Right lobe of liver (tissue), 6 donors: ENCODE results near the gene SORL1. TPM values are rescaled to one million over a fixed set of nuclear protein-coding genes. Genes with fewer than 3 reads are reported as not detected.
"Not testable (repeated sequence)": the region's sequence is repeated elsewhere in the genome, so short reads cannot be mapped to it uniquely, and the experiment has no call there.

Source experiments
- ATAC-seq, 4 donors: fragments of 200-7000 bp; cut with Tn5 transposase; one replicate each; pipeline ENCODE4 v1.9.1; 2020; ENCODE audit warnings: mild to moderate bottlenecking in 4 of 4, moderate library complexity in 4 of 4
- DNase-seq, 3 donors: peaks; one replicate each; pipeline ENCODE4 v3.0.0-alpha.2; 2020
- H3K27ac ChIP-seq, 3 donors: fragments of 200-600 bp; one replicate each; pipeline ENCODE4 v1.8.0; 2022
- H3K27me3 ChIP-seq, 2 donors: fragments of 200-600 bp; one replicate each; pipeline ENCODE4 v1.8.0; 2022
- H3K36me3 ChIP-seq, 4 donors: fragments of 200-600 bp; sonication (generic) in 1 of 4; one replicate each; pipeline versions ENCODE4 v1.5.1 to v1.8.0; 2017 to 2022; ENCODE audit warnings: control low read depth in 1 of 4
- H3K4me1 ChIP-seq, 4 donors: fragments of 200-600 bp; sonication (generic) in 1 of 4; one replicate each; pipeline versions ENCODE4 v1.5.1 to v1.8.0; 2017 to 2022; ENCODE audit warnings: control low read depth in 1 of 4
- H3K4me3 ChIP-seq, 3 donors: fragments of 200-600 bp; one replicate each; pipeline ENCODE4 v1.8.0; 2022
- H3K9me3 ChIP-seq, 4 donors: fragments of 200-600 bp; sonication (generic) in 1 of 4; one replicate each; pipeline versions ENCODE4 v1.5.1 to v1.8.0; 2017 to 2022; ENCODE audit warnings: control low read depth in 1 of 4
- POLR2A ChIP-seq: fragments of 450-650 bp; IDR thresholded peaks from one replicate; pipeline ENCODE4 v1.6.1; 2017; ENCODE audit warnings: antibody characterized with exemption, mild to moderate bottlenecking
- WGBS: methylation state at CpG from one replicate; pipeline ENCODE4 v1.1.6; 2018; ENCODE audit warnings: low coverage, low lambda C conversion rate; ENCODE audit not compliant: insufficient coverage; ENCODE audit errors: missing lambda C conversion rate; 5-methylcytosine and 5-hydroxymethylcytosine counted together
- intact Hi-C, 2 donors: fragments of 100-400 bp; cut with DNase I; formaldehyde crosslinking; loops; one replicate each; pipeline versions ENCODE4 v1.11.2 to v1.14.1; 2022
- total RNA-seq, 6 experiments: library from RNA; depleted of rRNA in 2 of 6; stranded (reverse); fragments of >200 nt in 2 of 6; fragmentation: NEBNext Ultra II Directional in 3 of 6; extraction: Animal tissue kit (Norgen Biotek cat#: 25700) in 3 of 6; gene quantifications; one replicate each; pipeline versions ENCODE4 v1.1.0 to v1.2.4, GENCODE V29; 2016 to 2023
- TF ChIP-seq, protein P1 (sequence below), 4 donors: fragments of 200-600 bp in 3 of 4; fragments of 450-650 bp in 1 of 4; IDR thresholded peaks; one replicate each; pipeline versions ENCODE4 v1.5.1 to v1.8.0; 2016 to 2022; ENCODE audit warnings: antibody characterized with exemption in 4 of 4, mild to moderate bottlenecking in 2 of 4
- donor health status: DM: no; HTN: yes; CAD: no.
- donor health status: DM: no; HTN: no; CAD: no.
- donor health status: DM: no; HTN: no; CAD: no.
- donor health status: DM: no; HTN: yes; CAD: no.
- donor health status: DM: no; HTN: yes; CAD: no.

Gene SORL1
- total RNA-seq, 6 experiments from 2014 or later: 45.2 to 137 (median 73.8) TPM

DNA sequence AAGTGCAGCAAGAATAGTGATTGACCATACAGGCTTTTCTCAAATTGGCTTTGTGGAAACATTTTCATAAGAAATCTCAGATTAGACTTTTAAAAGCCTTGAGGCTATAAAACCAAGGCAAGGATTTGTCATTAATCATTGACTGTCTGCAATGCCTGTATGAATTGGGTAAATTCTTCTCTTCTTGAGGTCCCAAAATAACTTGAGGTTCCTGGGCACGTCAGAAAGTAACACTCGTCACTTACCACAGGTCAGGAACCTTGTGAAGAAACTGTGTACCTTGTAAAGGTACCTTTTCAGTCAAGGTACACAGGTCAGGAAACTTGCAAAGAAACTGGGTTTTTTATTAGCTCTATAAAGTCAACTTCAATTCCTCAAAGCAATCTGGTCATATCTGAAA lies 43.3 kb upstream of the SORL1 start:
- no peak for DNase-seq
- intact Hi-C loops: no loop called here
- WGBS: 77% methylated on average over 2 of the region's 2 CpGs

DNA sequence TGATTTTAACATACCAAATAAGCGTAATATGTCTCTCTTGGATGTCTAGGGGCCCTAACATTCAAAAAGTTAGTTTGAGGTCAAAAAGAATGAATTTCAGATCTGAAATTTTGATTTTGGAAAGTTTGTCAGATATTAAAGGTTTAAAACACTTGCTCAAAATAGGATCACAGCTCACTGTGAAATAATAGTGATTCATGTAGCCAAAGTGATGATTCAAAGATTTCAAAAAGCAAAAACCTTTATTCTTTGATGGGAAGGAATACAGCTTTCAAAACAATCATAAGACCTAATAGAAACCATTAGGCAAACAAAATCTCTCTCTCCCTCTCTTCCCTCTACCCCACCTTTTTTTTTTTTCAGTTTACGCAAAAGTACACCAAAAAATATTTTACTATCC lies 42.1 kb upstream of the SORL1 start:
- 84% methylated on average over 2 of the region's 2 CpGs for WGBS
- H3K36me3 ChIP-seq, H3K27me3 ChIP-seq, ATAC-seq, H3K4me3 ChIP-seq, intact Hi-C loops, DNase-seq, H3K27ac ChIP-seq, H3K9me3 ChIP-seq, H3K4me1 ChIP-seq: not testable (repeated sequence)

More for the DNA sequence above, 43.3 kb upstream of the SORL1 start:
- Histone ChIP-seq H3K36me3 (no peaks in the 10 kb centered on the region), H3K4me1 (peaks cover 0 to 4% (median 0%) of the 10 kb centered on the region in 4 donors), H3K27me3 (no peaks in the 10 kb centered on the region), H3K27ac (no peak overlapping the region), H3K9me3 (no peaks in the 10 kb centered on the region), H3K4me3 (no peak overlapping the region)
- ATAC-seq: no peak
- TF ChIP-seq, protein P1, sequence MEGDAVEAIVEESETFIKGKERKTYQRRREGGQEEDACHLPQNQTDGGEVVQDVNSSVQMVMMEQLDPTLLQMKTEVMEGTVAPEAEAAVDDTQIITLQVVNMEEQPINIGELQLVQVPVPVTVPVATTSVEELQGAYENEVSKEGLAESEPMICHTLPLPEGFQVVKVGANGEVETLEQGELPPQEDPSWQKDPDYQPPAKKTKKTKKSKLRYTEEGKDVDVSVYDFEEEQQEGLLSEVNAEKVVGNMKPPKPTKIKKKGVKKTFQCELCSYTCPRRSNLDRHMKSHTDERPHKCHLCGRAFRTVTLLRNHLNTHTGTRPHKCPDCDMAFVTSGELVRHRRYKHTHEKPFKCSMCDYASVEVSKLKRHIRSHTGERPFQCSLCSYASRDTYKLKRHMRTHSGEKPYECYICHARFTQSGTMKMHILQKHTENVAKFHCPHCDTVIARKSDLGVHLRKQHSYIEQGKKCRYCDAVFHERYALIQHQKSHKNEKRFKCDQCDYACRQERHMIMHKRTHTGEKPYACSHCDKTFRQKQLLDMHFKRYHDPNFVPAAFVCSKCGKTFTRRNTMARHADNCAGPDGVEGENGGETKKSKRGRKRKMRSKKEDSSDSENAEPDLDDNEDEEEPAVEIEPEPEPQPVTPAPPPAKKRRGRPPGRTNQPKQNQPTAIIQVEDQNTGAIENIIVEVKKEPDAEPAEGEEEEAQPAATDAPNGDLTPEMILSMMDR (IDR thresholded peaks at IDR 0.05): no peak
- TF ChIP-seq POLR2A: no peak

DNA sequence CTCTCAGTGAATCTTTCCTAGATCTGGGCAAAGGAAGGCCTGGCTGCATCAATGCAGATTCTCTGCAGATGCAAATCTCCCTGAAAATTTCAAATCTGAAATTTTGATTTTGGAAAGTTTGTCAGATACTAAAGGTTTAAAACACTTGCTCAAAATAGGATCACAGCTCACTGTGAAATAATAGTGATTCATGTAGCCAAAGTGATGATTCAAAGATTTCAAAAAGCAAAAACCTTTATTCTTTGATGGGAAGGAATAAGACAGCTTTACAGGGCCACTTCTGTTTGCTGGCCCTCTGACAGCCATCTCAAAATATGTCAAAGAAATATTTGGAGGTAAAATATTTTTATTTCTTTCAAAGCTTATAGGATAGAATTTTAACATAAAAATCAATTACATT lies 40.8 kb upstream of the SORL1 start:
- DNase-seq, H3K4me1 ChIP-seq, H3K9me3 ChIP-seq, ATAC-seq, H3K4me3 ChIP-seq, H3K27me3 ChIP-seq, intact Hi-C loops, H3K27ac ChIP-seq, H3K36me3 ChIP-seq: not testable (repeated sequence)

DNA sequence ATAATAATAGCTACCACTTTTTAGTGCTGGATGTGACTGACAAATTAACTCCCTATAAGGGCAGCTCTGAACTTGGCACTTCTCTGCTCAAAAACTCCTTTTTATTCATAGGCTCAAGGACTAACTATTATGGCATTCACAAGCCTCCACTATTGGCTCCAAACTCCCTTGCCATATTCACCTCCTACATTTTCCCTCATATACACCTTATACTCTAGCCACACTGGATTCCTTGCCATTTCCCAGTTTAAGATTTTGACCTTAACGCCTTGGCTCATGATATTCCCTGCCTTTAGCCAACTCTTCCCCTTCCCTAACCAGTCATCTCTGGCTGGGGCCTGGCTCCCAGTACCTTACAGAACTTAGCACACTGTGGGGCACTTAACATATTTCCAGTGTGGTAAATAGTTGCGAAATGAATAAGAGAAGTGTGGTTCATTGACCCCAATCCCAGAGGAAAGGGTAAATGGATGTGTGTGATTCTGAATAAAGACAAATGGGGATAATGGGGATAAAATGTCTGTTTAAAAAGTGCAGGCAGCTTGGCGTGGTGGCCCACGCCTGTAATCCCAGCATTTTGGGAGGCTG lies 40.0 kb upstream of the SORL1 start:
- H3K9me3 ChIP-seq: no peaks in the 10 kb centered on the region
- intact Hi-C loops: no loop called here
- DNase-seq (peak in 1 of 3 donors; percentile 34), ATAC-seq (peak; percentile 74 to 86 (median 82))
- 61% methylated on average over 3 of the region's 4 CpGs for WGBS
- H3K27ac ChIP-seq: no peak overlapping the region
- TF ChIP-seq POLR2A: no peak
- TF ChIP-seq, protein P1 (IDR thresholded peaks at IDR 0.05): no peak
- H3K36me3 ChIP-seq: no peaks in the 10 kb centered on the region
- no peak overlapping the region for H3K4me3 ChIP-seq
- no peaks in the 10 kb centered on the region for H3K27me3 ChIP-seq
- H3K4me1 ChIP-seq: peaks cover 0 to 17% (median 6%) of the 10 kb centered on the region in 4 donors

DNA sequence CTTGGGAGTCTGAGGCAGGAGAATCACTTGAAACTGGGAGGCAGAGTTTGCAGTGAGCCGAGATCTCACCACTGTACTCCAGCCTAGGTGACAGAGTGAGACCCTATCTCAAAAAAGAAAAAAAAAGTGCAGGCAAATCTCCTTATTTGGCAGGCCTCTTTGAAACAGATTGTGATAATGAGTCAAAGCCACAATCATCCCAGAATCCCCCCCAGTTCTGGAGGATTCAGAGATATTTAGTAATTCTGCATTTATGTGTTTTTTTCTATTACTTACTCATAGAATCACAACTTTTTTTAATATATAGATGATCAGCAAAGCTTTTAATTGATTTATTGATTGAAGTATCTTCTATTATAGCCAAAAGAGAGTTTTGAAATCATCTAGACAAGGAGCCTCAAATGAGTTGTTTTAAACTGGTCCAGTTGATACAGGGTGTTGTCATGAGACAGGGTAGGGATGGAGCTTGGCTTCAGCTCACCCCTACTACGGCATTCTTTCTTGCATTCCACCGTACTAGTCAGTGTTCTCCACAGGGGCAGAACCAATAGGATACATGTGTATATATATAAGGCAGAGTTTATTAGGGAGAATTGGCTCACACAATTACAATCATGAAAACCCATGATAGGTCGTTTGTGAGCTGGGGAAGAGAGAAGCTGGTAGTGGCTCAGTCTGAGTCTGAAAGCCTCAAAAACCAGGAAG lies 39.3 kb upstream of the SORL1 start:
- 73% methylated on average over 4 of the region's 4 CpGs for WGBS
- no peak for ATAC-seq

More for the DNA sequence above, 39.3 kb upstream of the SORL1 start:
- Histone ChIP-seq H3K4me3 (no peak overlapping the region), H3K4me1 (peaks cover 0 to 25% (median 10%) of the 10 kb centered on the region in 4 donors), H3K36me3 (no peaks in the 10 kb centered on the region), H3K27me3 (no peaks in the 10 kb centered on the region), H3K27ac (no peak overlapping the region), H3K9me3 (no peaks in the 10 kb centered on the region)
- TF ChIP-seq, protein P1 (IDR thresholded peaks at IDR 0.05): no peak
- no peak for TF ChIP-seq POLR2A
- intact Hi-C loops: no loop called here
- no peak for DNase-seq
